Left ventricle myocardium inferior (tissue), 1 donor: ENCODE results near the gene EXOC3L4. TPM values are rescaled to one million over a fixed set of nuclear protein-coding genes. Genes with fewer than 3 reads are reported as not detected.

Source experiments
- DNase-seq: peaks from one replicate; pipeline ENCODE4 v3.0.0-alpha.2; 2020
- H3K27ac ChIP-seq: fragments of 200-600 bp; replicated peaks from 2 replicates; pipeline ENCODE4 v1.8.0; 2021
- H3K27me3 ChIP-seq: fragments of 200-600 bp; 2 replicates; pipeline ENCODE4 v1.8.0; 2021; ENCODE audit warnings: low read depth
- H3K36me3 ChIP-seq: fragments of 200-600 bp; 2 replicates; pipeline ENCODE4 v1.8.0; 2021
- H3K4me1 ChIP-seq: fragments of 200-600 bp; 2 replicates; pipeline ENCODE4 v1.8.0; 2021
- H3K4me3 ChIP-seq: fragments of 200-600 bp; 2 replicates; pipeline ENCODE4 v1.8.0; 2021; ENCODE audit warnings: mild to moderate bottlenecking, moderate library complexity
- H3K9me3 ChIP-seq: fragments of 200-600 bp; replicated peaks from 2 replicates; pipeline ENCODE4 v1.8.0; 2021
- CTCF ChIP-seq: fragments of 200-600 bp; IDR thresholded peaks from 2 replicates; pipeline ENCODE4 v1.8.0; 2021; ENCODE audit warnings: antibody characterized with exemption, mild to moderate bottlenecking, borderline replicate concordance
- intact Hi-C: fragments of 100-400 bp; cut with micrococcal nuclease; formaldehyde crosslinking; loops from one replicate; pipeline ENCODE4 v1.11.0; 2022
- total RNA-seq: library from RNA; stranded (reverse); fragmentation: NEBNext Ultra II Directional; extraction: Animal tissue kit (Norgen Biotek cat#: 25700); gene quantifications from one replicate; pipeline ENCODE4 v1.2.1, GENCODE V29; 2021
- donor health status: DM: no; HTN: yes; CAD: no; lungs with severe emphysema.

EXOC3L4 gene
- total RNA-seq, 1 donor from 2014 or later: 0.66 TPM

- no peak for DNase-seq
- no peaks in the 10 kb centered on the region for H3K9me3 ChIP-seq
- intact Hi-C loops: loop anchor here (10.0 kb wide), 1 partner anchor 83 kb away; no protein-coding TSS in a partner anchor
Measured at GRCh38 chr14:103101257-103101962, 6.9 kb downstream of the EXOC3L4 start.

GRCh38 chr14:103101963-103102688, 7.6 kb downstream of the EXOC3L4 start:
- peaks cover 32% of the 10 kb centered on the region for H3K4me1 ChIP-seq
- H3K36me3 ChIP-seq: no peaks in the 10 kb centered on the region
- DNase-seq: no peak
- intact Hi-C loops: loop anchor here (10.0 kb wide), 1 partner anchor 83 kb away; no protein-coding TSS in a partner anchor
- no peaks in the 10 kb centered on the region for H3K9me3 ChIP-seq
- peak overlapping the region; percentile 48 for H3K4me3 ChIP-seq
- TF ChIP-seq CTCF: no peak
- peaks cover 84% of the 10 kb centered on the region for H3K27me3 ChIP-seq
- no peak overlapping the region for H3K27ac ChIP-seq

More at GRCh38 chr14:103101257-103101962, 6.9 kb downstream of the EXOC3L4 start:
- TF ChIP-seq CTCF: no peak
- Histone ChIP-seq H3K4me1 (peaks cover 32% of the 10 kb centered on the region), H3K27me3 (peaks cover 85% of the 10 kb centered on the region), H3K36me3 (no peaks in the 10 kb centered on the region), H3K4me3 (no peak overlapping the region), H3K27ac (no peak overlapping the region)

- Histone ChIP-seq H3K9me3 (no peaks in the 10 kb centered on the region), H3K4me3 (peak overlapping the region; percentile 51), H3K36me3 (no peaks in the 10 kb centered on the region), H3K4me1 (peaks cover 32% of the 10 kb centered on the region), H3K27me3 (peaks cover 77% of the 10 kb centered on the region), H3K27ac (no peak overlapping the region)
- no peak for TF ChIP-seq CTCF
- intact Hi-C loops: loop anchor here (10.0 kb wide), 1 partner anchor 82 kb away; no protein-coding TSS in a partner anchor
- no peak for DNase-seq
Measured at GRCh38 chr14:103102689-103103260, 8.2 kb downstream of the EXOC3L4 start.

- H3K9me3 ChIP-seq: no peaks in the 10 kb centered on the region
- peak overlapping the region; percentile 51 for H3K4me3 ChIP-seq
- peak; percentile 64 for DNase-seq
- no peak overlapping the region for H3K27ac ChIP-seq
- TF ChIP-seq CTCF: peak; percentile 28
- H3K36me3 ChIP-seq: no peaks in the 10 kb centered on the region
- peaks cover 68% of the 10 kb centered on the region for H3K27me3 ChIP-seq
- intact Hi-C loops: loop anchor here (10.0 kb wide), 1 partner anchor 81 kb away; no protein-coding TSS in a partner anchor
- peaks cover 32% of the 10 kb centered on the region for H3K4me1 ChIP-seq
Measured at GRCh38 chr14:103103461-103104388, 9.2 kb downstream of the EXOC3L4 start.

- intact Hi-C loops: loop anchor here (10.0 kb wide), 1 partner anchor 80 kb away; no protein-coding TSS in a partner anchor
- Histone ChIP-seq H3K4me1 (peaks cover 32% of the 10 kb centered on the region), H3K27ac (no peak overlapping the region), H3K9me3 (no peaks in the 10 kb centered on the region), H3K27me3 (peaks cover 62% of the 10 kb centered on the region), H3K4me3 (peak overlapping the region; percentile 51), H3K36me3 (no peaks in the 10 kb centered on the region)
- no peak for TF ChIP-seq CTCF
- DNase-seq: no peak
Measured at GRCh38 chr14:103104389-103104653, 9.8 kb downstream of the EXOC3L4 start.
